DOHH2 (cell line): Measurements from ENCODE around the gene CIT.

ENCODE experiments used
- CTCF ChIP-seq: fragments of 200-600 bp; sonication (generic); IDR thresholded peaks from one replicate; pipeline ENCODE4 v1.5.1; 2014; ENCODE audit warnings: antibody characterized with exemption, mild to moderate bottlenecking, low read depth, low read length; ENCODE audit not compliant: poor library complexity, severe bottlenecking
- EZH2phosphoT487 ChIP-seq: fragments of 200-600 bp; sonication (generic); IDR thresholded peaks from 2 replicates; pipeline ENCODE4 v1.6.1; 2017; ENCODE audit warnings: borderline replicate concordance, mild to moderate bottlenecking, antibody characterized with exemption, low read length, moderate library complexity, mixed read lengths

- TF ChIP-seq CTCF: no peak
- no peak for TF ChIP-seq EZH2phosphoT487
These were observed 192.3 kb downstream of the CIT start for GRCh38 chr12:119684711-119685369.
